Breast epithelium (tissue), 4 donors: ENCODE measurements around the gene CHN1. TPM values are rescaled to one million over a fixed set of nuclear protein-coding genes. Genes with fewer than 3 reads are reported as not detected.

ENCODE experiments used
- DNase-seq, 2 donors: peaks; one replicate each; pipeline ENCODE4 v3.0.0-alpha.2; 2019; ENCODE audit warnings: low spot score in 2 of 2
- H3K27ac ChIP-seq, 2 donors: fragments of 200-600 bp; sonication (generic) in 1 of 2; one replicate each; pipeline ENCODE4 v1.5.1; 2016 to 2019; ENCODE audit warnings: mild to moderate bottlenecking in 1 of 2
- H3K27me3 ChIP-seq, 2 donors: fragments of 200-600 bp; sonication (generic) in 1 of 2; one replicate each; pipeline versions ENCODE4 v1.5.1 to v1.6.0; 2017 to 2019; ENCODE audit warnings: control low read depth in 1 of 2, mild to moderate bottlenecking in 1 of 2
- H3K36me3 ChIP-seq: fragments of 200-600 bp; one replicate; pipeline ENCODE4 v1.5.1; 2019
- H3K4me1 ChIP-seq, 2 donors: fragments of 200-600 bp; sonication (generic); one replicate each; pipeline ENCODE4 v1.5.1; 2016 to 2019; ENCODE audit warnings: control low read depth in 1 of 2
- H3K4me3 ChIP-seq, 3 donors: fragments of 200-600 bp; sonication (generic); 1 replicate in 2 of 3; 2 replicates in 1 of 3; pipeline ENCODE4 v1.5.1; 2016 to 2019; ENCODE audit warnings: mild to moderate bottlenecking in 3 of 3, moderate library complexity in 2 of 3
- H3K9me3 ChIP-seq, 2 donors: fragments of 200-600 bp; sonication (generic) in 1 of 2; one replicate each; pipeline ENCODE4 v1.5.1; 2016 to 2019; ENCODE audit warnings: control low read depth in 1 of 2
- POLR2A ChIP-seq: fragments of 450-650 bp; IDR thresholded peaks from one replicate; pipeline ENCODE4 v1.6.1; 2016; ENCODE audit warnings: antibody characterized with exemption, mild to moderate bottlenecking, moderate library complexity
- POLR2AphosphoS5 ChIP-seq, 3 donors: sonication (generic); formaldehyde crosslinking; IDR thresholded peaks; one replicate each; pipeline ENCODE4 v1.6.1; 2017; ENCODE audit warnings: antibody characterized with exemption in 3 of 3
- intact Hi-C: fragments of 100-400 bp; cut with DNase I; formaldehyde crosslinking; loops from one replicate; pipeline ENCODE4 v1.15.1; 2023; ENCODE audit warnings: low total_unique reads
- total RNA-seq, 3 donors: library from RNA; depleted of rRNA; stranded (reverse); fragments of >200 nt; gene quantifications; one replicate each; pipeline ENCODE4 v1.1.0, GENCODE V29; 2016
- TF ChIP-seq, protein P1 (sequence below), 3 donors: fragments of 450-650 bp; IDR thresholded peaks; one replicate each; pipeline ENCODE4 v1.5.1; 2016 to 2017; ENCODE audit warnings: antibody characterized with exemption in 3 of 3, mild to moderate bottlenecking in 3 of 3, moderate library complexity in 3 of 3

CHN1 gene
- total RNA-seq, 3 donors from 2014 or later = 9.8 to 14.7 (median 13.4) TPM

DNA sequence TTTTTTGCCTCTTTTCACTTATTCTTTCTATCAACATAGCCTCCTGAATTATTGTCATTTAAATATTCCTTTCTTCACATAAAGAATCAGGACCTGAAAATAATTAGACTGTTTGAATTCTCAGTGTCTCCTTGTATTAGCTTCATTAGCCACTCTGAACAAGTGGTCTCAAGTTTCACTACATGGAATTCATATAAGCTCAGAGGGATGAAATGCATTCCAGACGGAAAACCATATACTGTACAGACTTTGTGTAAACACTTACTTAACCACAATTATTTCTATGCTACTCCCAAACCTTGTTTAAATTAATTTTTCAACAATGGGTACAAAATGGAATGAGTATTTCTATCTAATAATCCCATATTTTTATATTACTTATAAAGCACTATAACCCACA is 53.4 kb downstream of the CHN1 start:
- Histone ChIP-seq H3K4me1 (no peaks in the 10 kb centered on the region), H3K27ac (no peak overlapping the region), H3K4me3 (no peak overlapping the region), H3K36me3 (no peaks in the 10 kb centered on the region), H3K27me3 (no peaks in the 10 kb centered on the region), H3K9me3 (no peaks in the 10 kb centered on the region)
- TF ChIP-seq POLR2AphosphoS5 (IDR thresholded peaks at IDR 0.05) (no peak), POLR2A (no peak)
- TF ChIP-seq, protein P1, sequence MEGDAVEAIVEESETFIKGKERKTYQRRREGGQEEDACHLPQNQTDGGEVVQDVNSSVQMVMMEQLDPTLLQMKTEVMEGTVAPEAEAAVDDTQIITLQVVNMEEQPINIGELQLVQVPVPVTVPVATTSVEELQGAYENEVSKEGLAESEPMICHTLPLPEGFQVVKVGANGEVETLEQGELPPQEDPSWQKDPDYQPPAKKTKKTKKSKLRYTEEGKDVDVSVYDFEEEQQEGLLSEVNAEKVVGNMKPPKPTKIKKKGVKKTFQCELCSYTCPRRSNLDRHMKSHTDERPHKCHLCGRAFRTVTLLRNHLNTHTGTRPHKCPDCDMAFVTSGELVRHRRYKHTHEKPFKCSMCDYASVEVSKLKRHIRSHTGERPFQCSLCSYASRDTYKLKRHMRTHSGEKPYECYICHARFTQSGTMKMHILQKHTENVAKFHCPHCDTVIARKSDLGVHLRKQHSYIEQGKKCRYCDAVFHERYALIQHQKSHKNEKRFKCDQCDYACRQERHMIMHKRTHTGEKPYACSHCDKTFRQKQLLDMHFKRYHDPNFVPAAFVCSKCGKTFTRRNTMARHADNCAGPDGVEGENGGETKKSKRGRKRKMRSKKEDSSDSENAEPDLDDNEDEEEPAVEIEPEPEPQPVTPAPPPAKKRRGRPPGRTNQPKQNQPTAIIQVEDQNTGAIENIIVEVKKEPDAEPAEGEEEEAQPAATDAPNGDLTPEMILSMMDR (IDR thresholded peaks at IDR 0.05) = no peak
- intact Hi-C loops = no loop called here
- no peak for DNase-seq

DNA sequence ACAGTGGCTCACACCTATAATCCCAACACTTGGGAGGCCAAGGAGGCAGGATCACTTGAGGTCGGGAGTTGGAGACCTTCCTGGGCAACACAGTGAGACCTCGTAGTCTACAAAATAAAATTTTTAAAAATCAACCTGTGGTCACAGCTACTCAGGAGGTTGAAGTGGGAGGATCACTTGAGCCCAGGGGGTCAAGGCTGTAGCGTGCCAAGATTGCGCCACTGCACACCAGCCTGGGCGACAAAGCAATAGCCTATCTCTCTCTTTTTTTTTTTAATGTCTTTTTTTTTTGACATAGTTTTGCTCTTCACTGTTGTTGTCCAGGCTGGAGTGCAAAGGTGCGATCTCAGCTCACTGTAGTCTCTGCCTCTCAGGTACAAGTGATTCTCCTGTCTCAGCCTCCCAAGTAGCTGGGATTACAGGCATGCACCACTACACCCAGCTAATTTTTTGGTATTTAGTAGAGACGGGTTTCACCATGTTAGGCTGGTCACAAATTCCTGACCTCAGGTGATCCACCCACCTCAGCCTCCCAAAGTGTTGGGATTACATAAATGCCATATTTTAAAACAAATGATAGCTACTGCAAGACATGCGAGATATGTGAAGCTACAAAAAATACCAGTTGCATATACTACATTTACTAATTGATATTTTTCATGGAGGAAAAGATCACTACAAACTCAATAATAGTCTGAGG is 55.0 kb downstream of the CHN1 start:
- H3K4me3 ChIP-seq = no peak overlapping the region
- H3K27ac ChIP-seq = no peak overlapping the region
- H3K9me3 ChIP-seq = no peaks in the 10 kb centered on the region
- H3K36me3 ChIP-seq = no peaks in the 10 kb centered on the region
- no peaks in the 10 kb centered on the region for H3K4me1 ChIP-seq
- TF ChIP-seq POLR2AphosphoS5 (IDR thresholded peaks at IDR 0.05) = no peak
- TF ChIP-seq, protein P1 (IDR thresholded peaks at IDR 0.05) = no peak
- TF ChIP-seq POLR2A = no peak
- no peak for DNase-seq
- H3K27me3 ChIP-seq = no peaks in the 10 kb centered on the region
- intact Hi-C loops = no loop called here

DNA sequence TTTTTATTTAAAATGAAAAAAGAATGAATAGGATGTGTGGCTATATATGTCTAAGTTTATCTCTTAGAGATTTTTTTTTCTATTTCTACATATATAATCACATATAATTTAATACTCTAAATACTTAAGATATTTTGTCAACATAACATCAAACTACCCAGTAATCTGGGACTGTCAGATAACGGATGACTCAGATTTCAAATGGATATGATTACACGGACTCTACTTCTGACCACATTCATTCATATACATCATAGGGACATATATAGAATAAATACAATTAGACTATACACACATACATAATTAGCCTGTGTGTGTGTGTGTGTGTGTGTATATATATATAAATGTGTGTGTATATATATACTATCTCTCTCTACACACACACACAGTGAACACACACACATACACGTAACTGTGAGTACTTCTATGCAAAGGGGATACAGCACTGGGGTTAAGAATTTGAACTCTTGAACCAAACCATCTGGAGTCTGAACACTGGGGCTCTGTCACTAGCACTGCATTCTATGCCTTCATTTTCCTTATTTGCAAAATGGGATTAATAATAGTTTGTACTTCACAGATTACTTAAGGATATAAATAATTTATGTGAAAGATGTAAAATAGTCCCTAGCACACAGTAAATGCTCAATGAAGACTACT is 59.5 kb downstream of the CHN1 start:
- H3K4me1 ChIP-seq = no peaks in the 10 kb centered on the region
- no peak for DNase-seq
- H3K4me3 ChIP-seq = no peak overlapping the region
- H3K36me3 ChIP-seq = no peaks in the 10 kb centered on the region
- intact Hi-C loops = no loop called here
- H3K27me3 ChIP-seq = no peaks in the 10 kb centered on the region
- H3K9me3 ChIP-seq = no peaks in the 10 kb centered on the region
- TF ChIP-seq POLR2A = no peak
- no peak for TF ChIP-seq POLR2AphosphoS5 (IDR thresholded peaks at IDR 0.05)
- TF ChIP-seq, protein P1 (IDR thresholded peaks at IDR 0.05) = no peak
- H3K27ac ChIP-seq = no peak overlapping the region

DNA sequence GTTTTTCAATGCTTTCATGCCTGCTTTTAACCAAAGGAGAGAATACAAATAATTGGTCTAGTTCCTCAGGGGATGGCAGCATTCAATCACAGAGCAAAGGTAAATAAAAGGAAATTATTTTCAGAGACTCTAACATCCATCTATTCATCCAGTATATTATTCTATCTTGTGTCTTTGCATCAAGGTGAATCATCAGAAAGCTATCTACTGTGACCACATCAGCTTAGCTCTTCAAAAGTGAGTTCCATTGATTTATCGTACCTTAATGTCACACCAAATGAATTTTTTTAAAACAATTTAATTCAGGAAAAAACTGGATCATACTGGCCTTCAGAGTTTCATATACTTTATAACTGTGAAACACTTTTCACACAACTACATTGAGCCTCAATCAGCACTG is 66.1 kb downstream of the CHN1 start:
- Histone ChIP-seq H3K9me3 (no peaks in the 10 kb centered on the region), H3K27ac (no peak overlapping the region), H3K27me3 (no peaks in the 10 kb centered on the region), H3K4me3 (no peak overlapping the region), H3K4me1 (no peaks in the 10 kb centered on the region), H3K36me3 (no peaks in the 10 kb centered on the region)
- TF ChIP-seq POLR2AphosphoS5 (IDR thresholded peaks at IDR 0.05) = no peak
- TF ChIP-seq POLR2A = no peak
- TF ChIP-seq, protein P1 (IDR thresholded peaks at IDR 0.05) = no peak
- intact Hi-C loops = no loop called here
- DNase-seq = no peak

DNA sequence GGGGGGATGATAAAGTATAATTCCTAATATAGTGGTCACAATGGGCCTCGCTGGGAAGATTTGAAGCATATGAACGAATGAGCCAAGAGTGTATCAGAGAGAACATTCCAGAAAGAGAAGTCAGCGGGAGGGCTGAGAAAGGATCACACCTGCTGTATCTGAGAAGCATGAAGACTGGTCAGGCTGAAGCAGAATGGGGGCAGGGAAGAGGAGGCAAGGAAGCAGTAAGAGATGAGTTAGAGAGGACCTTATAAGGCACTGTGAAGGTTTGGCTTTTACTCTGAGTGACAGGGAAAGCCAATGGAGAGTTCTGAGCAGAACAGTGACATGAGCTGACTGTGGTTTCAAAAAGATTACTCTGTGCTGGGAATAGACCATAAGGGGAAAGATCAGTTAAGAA is 73.5 kb downstream of the CHN1 start:
- H3K9me3 ChIP-seq = no peaks in the 10 kb centered on the region
- intact Hi-C loops = no loop called here
- H3K27me3 ChIP-seq = no peaks in the 10 kb centered on the region
- H3K4me3 ChIP-seq = no peak overlapping the region
- TF ChIP-seq, protein P1 (IDR thresholded peaks at IDR 0.05) = no peak
- TF ChIP-seq POLR2AphosphoS5 (IDR thresholded peaks at IDR 0.05) (no peak), POLR2A (no peak)
- no peak for DNase-seq
- no peaks in the 10 kb centered on the region for H3K4me1 ChIP-seq
- no peaks in the 10 kb centered on the region for H3K36me3 ChIP-seq
- H3K27ac ChIP-seq = no peak overlapping the region
